Endothelial cell (in vitro differentiated cells): ENCODE data around the gene ST3GAL4. TPM values are rescaled to one million over a fixed set of nuclear protein-coding genes. Genes with fewer than 3 reads are reported as not detected.

Experiments used
- DNase-seq: peaks from one replicate; pipeline ENCODE4 v3.0.0; 2021; ENCODE audit warnings: low spot score
- H3K27ac Mint-ChIP-seq: one replicate; pipeline ENCODE4 v1.8.0; 2021; ENCODE audit warnings: mixed read lengths, inconsistent platforms; ENCODE audit not compliant: unreplicated experiment
- H3K27me3 Mint-ChIP-seq: one replicate; pipeline ENCODE4 v1.8.0; 2021; ENCODE audit warnings: mild to moderate bottlenecking, moderate library complexity, mixed read lengths, inconsistent platforms; ENCODE audit not compliant: unreplicated experiment
- H3K36me3 Mint-ChIP-seq: one replicate; pipeline ENCODE4 v1.8.0; 2021; ENCODE audit warnings: mild to moderate bottlenecking, low read depth, mixed read lengths, inconsistent platforms; ENCODE audit not compliant: unreplicated experiment
- H3K4me1 Mint-ChIP-seq: one replicate; pipeline ENCODE4 v1.8.0; 2021; ENCODE audit warnings: mild to moderate bottlenecking, mixed read lengths, inconsistent platforms; ENCODE audit not compliant: unreplicated experiment
- H3K4me3 Mint-ChIP-seq: one replicate; pipeline ENCODE4 v1.8.0; 2021; ENCODE audit warnings: mild to moderate bottlenecking, mixed read lengths, inconsistent platforms; ENCODE audit not compliant: unreplicated experiment
- H3K9me3 Mint-ChIP-seq: one replicate; pipeline ENCODE4 v1.8.0; 2021; ENCODE audit warnings: mixed read lengths, inconsistent platforms; ENCODE audit not compliant: unreplicated experiment
- CTCF ChIP-seq: fragments of 200-600 bp; sonication (generic); IDR thresholded peaks from one replicate; pipeline ENCODE4 v1.5.0; 2021; ENCODE audit warnings: antibody characterized with exemption; ENCODE audit not compliant: unreplicated experiment
- total RNA-seq: library from RNA; stranded (reverse); fragmentation: NEBNext Ultra II Directional; extraction: Animal tissue kit (Norgen Biotek cat#: 25700); gene quantifications from one replicate; pipeline ENCODE4 v1.2.1, GENCODE V29; 2021; ENCODE audit not compliant: unreplicated experiment

ST3GAL4 gene
- total RNA-seq, 1 donor from 2014 or later = 25.9 TPM

GRCh38 chr11:126415669-126416420 is 60.4 kb downstream of the ST3GAL4 start:
- TF ChIP-seq CTCF = no peak
- Mint-ChIP-seq H3K36me3 (peaks cover 13% of the 10 kb centered on the region), H3K27ac (no peak overlapping the region), H3K4me1 (peaks cover 14% of the 10 kb centered on the region), H3K27me3 (peaks cover 10% of the 10 kb centered on the region), H3K9me3 (no peaks in the 10 kb centered on the region), H3K4me3 (peak overlapping the region; percentile 72)
- no peak for DNase-seq

- no peaks in the 10 kb centered on the region for H3K9me3 Mint-ChIP-seq
- H3K4me1 Mint-ChIP-seq = peaks cover 14% of the 10 kb centered on the region
- H3K27ac Mint-ChIP-seq = no peak overlapping the region
- peaks cover 10% of the 10 kb centered on the region for H3K27me3 Mint-ChIP-seq
- DNase-seq = peak; percentile 75
- H3K4me3 Mint-ChIP-seq = peak overlapping the region; percentile 59
- TF ChIP-seq CTCF = no peak
- H3K36me3 Mint-ChIP-seq = peaks cover 12% of the 10 kb centered on the region
Observed at GRCh38 chr11:126416542-126417090, 61.1 kb downstream of the ST3GAL4 start.

- Mint-ChIP-seq H3K27me3 (peaks cover 13% of the 10 kb centered on the region), H3K4me3 (peak overlapping the region; percentile 59), H3K4me1 (peaks cover 16% of the 10 kb centered on the region), H3K9me3 (no peaks in the 10 kb centered on the region), H3K36me3 (peaks cover 6% of the 10 kb centered on the region), H3K27ac (no peak overlapping the region)
- no peak for TF ChIP-seq CTCF
- DNase-seq = no peak
Observed at GRCh38 chr11:126417091-126417862, 61.8 kb downstream of the ST3GAL4 start.

- no peak for TF ChIP-seq CTCF
- H3K27ac Mint-ChIP-seq = no peak overlapping the region
- no peaks in the 10 kb centered on the region for H3K9me3 Mint-ChIP-seq
- H3K4me1 Mint-ChIP-seq = peaks cover 16% of the 10 kb centered on the region
- DNase-seq = no peak
- peaks cover 5% of the 10 kb centered on the region for H3K36me3 Mint-ChIP-seq
- no peak overlapping the region for H3K4me3 Mint-ChIP-seq
- peaks cover 16% of the 10 kb centered on the region for H3K27me3 Mint-ChIP-seq
Observed at GRCh38 chr11:126418887-126419286, 63.4 kb downstream of the ST3GAL4 start.
